HG03025 (cell line): ENCODE data around the gene UBE2S.

Source experiments
- ATAC-seq: cut with Tn5 transposase; IDR thresholded peaks from one replicate; pipeline ENCODE4 v1.9.1; 2021; ENCODE audit warnings: mild to moderate bottlenecking, moderate library complexity; ENCODE audit not compliant: unreplicated experiment, low FRiP score

Gene UBE2S

GRCh38 chr19:55384920-55385723 is 22.5 kb downstream of the UBE2S start:
- ATAC-seq, result peak; percentile 41

DNA sequence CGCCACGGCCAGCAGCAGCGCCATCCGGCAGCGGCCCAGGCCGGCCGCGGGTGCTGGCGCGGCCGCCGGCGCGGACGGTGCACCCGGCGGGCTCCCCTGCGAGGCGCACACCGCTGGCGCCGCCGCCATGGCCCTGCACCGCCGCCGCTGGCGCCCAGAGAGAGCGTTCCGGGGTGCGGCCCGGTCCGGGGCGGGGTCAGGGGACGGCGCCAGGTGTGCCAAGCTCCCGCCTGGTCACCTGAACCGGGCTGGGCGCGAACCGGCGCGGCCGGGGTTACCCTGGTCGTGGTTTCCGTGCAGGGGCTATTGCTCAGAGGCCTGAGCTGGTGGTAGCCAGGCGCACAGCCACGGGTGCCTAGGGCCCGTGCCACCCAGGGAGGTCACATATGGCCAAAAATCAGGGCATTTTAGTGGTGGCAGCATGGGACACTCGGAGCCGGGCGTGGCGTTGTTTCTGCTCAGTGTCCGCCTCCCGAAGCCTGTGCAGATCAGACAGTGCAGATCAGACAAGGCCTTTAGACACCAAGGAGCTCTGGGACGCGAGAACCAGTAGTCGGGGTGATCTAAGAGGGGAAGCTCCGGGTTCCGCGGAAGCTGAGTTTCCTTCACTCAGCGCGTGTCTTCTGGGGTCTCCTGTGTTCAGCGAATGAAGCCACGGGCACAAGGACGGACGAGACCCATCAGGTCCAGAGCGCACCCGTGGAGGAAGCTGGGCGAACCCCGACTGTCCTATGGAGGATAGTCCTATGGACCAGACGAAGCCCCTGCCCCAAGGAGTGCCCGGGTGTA is 23.3 kb downstream of the UBE2S start, which contains the start of gene TMEM238:
TMEM238 (minus strand) TSS at position 162 of the 789 bp plus-strand sequence; CDS start at position 129, 33 bp downstream.
- no peak for ATAC-seq

DNA sequence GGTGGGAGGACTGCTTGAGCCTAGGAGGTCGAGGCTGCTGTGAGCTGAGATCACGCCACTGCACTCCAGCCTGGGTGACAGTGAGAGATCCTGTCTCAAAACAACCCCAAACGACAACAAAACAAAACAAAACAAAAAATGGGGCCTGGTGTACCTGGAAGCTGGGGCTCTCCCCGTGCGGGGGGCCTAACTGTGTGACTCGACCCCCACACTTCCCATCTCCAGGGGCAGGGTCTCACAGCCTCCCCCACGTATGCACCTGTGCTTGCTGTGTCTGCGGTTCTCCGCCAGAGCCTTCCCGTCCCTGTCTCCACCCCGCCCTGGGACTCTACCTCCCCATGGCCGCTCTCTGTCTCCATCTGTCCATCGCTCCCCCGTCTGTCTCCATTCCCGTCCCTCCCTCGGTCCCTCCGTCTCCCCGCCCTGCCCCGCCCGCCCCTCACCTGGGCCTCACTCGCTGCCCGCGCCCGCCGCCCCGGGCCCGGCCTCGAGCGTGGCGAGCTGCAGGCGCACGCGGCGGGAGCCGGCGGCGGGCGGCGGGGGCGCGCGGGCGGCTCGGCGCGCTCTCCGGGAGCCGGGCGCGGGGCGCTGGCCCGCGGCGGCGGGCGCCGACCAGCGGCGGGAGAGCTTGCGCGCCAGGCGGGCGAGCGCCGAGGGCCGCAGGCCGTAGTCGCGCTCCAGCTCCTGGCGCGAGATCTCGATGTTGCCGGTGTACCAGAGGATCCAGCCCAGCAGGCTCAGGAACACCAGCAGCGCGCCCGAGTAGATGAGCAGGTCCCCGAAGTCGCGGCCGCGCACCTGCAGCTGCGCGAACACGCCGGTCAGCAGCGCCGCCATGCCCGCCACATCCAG is 24.1 kb downstream of the UBE2S start:
- no peak for ATAC-seq

- no peak for ATAC-seq
These were observed 25.0 kb downstream of the UBE2S start for GRCh38 chr19:55382522-55383054.

GRCh38 chr19:55382013-55382412 is 25.6 kb downstream of the UBE2S start:
- no peak for ATAC-seq

DNA sequence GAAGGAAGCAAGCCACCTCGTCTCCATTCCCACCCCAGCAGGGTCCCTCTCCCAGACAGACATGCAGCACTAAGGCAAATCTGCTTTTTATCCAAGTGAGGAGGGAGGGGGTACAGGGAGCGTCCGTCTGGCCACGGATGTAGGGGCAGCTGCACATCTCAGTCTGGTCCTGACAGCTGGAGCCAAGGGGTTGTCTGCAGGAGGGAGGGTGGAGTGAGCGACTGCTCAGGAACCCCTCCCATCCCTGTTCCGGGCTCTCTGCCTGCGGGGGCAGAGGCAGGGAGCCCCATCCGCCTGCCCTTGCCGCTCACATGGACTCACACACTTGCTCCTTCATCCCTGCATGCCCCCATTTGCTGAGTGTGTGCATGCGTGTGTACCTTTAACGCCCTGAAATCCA is 28.4 kb downstream of the UBE2S start:
- no peak for ATAC-seq

GRCh38 chr19:55377356-55378131 is 30.0 kb downstream of the UBE2S start:
- no peak for ATAC-seq

- ATAC-seq, result no peak
These were observed 31.2 kb downstream of the UBE2S start, which contains the start of gene TMEM190 for GRCh38 chr19:55376241-55376933. TMEM190 (plus strand) TSS chr19:55376826; CDS start chr19:55376854, 28 bp downstream.

- ATAC-seq, result no peak
These were observed 33.4 kb downstream of the UBE2S start for GRCh38 chr19:55373993-55374757.

DNA sequence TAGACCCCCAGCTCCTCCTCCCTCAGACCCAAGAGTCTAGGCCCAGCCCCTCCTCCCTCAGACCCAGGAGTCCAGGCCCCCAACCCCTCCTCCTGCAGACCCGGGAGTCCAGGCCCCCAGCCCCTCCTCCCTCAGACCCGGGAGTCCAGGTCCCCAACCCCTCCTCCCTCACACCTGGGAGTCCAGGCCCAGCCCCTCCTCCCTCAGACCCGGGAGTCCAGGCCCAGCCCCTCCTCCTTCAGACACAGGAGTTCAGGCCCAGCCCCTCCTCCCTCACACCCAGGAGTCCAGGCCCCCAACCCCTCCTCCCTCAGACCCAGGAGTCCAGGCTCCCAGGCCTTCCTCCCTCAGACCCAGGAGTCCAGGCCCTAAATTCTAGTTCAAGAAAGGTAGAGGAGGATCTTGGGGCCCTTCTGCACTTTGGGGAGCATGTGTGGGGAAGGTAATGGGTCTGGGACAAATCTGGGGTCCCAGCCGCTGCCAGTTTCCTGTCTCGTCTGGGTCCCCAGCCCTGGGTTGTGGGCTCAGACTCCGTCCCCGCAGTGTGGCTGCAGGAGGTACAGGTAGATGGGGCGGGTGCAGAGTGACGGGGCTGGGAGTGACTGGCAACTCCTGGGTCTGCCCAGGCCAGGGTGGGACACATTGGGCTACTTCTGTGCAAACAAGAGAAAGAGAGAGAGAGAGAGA is 34.1 kb downstream of the UBE2S start:
- ATAC-seq, result no peak

DNA sequence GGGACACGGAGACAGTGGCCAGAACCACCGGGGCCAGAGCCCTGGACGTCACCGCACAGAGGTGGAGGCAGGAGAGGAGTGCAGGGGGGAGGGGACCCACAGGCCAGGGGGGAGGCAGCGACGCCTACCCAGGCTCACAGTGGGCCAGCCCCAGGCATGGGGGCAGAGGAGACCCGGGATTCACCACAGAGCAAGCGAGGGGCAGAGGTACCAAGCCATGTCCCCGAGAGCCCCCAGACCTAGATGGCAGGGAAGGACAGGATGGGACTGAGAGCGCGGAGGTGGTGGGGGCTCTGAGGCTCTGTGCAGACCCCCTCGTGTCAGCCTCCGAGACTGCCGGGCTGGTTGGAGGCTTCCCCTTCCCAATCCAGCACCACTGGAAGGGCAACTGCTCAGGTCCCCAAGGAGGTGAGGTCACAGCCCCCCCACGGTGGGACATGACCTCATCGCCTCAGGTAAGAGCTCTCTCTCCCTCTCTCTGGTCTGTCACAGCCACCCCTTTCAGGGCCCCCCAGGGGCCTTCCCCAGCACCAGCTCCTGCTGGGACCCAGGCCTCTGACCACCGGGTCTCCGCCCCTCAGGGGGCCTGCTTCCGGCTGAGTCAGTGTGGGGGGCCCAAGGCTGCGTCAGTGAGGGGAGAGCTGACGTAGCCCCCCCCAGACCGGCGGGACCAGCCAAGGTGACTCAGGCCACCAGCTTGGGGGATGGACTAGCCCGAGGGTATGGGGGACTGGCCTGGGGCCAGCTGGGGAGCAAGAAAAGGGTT is 35.1 kb downstream of the UBE2S start:
- no peak for ATAC-seq

DNA sequence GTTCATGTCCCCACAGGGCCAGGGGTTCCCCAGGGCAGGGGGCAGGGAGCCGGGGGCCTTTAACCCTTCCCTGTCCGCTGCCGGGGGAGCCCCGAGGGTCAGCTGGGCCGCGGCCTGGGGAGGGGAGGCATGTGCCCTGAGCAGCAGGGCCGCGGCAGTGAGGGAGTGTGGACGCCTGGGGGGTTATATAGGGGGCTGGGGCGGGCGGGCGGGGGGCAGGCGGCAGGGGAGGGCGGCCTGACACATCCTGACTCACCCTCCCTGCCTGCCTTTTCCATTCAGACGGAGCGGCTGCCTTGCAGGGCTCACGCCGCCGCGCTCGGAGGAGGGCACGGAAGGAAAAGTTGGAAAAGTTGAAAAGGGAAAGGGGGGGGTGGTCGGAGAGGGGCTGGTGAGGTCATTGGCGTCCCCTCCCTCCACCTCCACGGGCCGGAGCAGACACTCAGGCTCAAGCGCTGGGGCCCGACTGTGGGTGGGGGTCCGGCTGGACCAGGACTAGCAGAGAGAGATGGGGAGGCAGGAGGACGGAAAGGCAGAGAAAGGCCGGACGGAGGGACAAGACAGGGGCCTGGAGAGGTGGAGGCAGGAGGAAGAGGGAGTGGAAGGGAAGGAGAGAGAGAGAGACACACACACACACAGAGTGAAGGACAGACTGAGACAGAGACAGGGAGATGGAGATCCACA is 37.1 kb downstream of the UBE2S start, which contains the start of gene IL11:
IL11 (minus strand) TSS at position 159 of the 684 bp plus-strand sequence; CDS start at position 6, 153 bp downstream.
- no peak for ATAC-seq

- no peak for ATAC-seq
These were observed 37.8 kb downstream of the UBE2S start for GRCh38 chr19:55369653-55370304.

- ATAC-seq, result no peak
These were observed 38.7 kb downstream of the UBE2S start for GRCh38 chr19:55368701-55369563.

DNA sequence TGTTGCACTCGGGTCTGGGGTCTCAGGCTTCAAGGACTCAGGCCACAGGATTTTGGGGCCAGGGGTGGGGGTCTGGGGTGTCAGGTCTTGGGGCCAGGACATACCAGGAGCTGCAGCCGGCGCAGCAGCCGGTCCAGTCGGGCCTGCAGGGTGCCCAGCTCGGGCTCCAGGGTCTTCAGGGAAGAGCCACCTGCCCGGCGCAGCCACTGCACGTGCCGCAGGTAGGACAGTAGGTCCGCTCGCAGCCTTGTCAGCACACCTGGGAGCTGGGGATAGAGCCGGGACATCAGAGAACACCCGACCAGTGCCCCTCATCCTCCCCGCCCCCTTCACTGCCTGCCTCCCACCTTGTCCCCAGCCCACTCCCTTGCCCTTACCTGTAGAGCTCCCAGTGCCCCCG is 39.5 kb downstream of the UBE2S start:
- no peak for ATAC-seq
